Nephron (organoid): ENCODE results near the gene TNIK.

Source experiments
- H3K27ac Mint-ChIP-seq, 3 experiments: 2 replicates each; pipeline ENCODE4 v1.8.0; 2020; ENCODE audit warnings: mixed read lengths in 3 of 3, mild to moderate bottlenecking in 2 of 3, moderate library complexity in 1 of 3
- H3K27me3 Mint-ChIP-seq: 2 replicates; pipeline ENCODE4 v1.8.0; 2021; ENCODE audit warnings: low read depth, mild to moderate bottlenecking, moderate library complexity, mixed read lengths
- H3K36me3 Mint-ChIP-seq: 2 replicates; pipeline ENCODE4 v1.8.0; 2020; ENCODE audit warnings: low read depth, mixed read lengths
- H3K4me1 Mint-ChIP-seq: 2 replicates; pipeline ENCODE4 v1.8.0; 2020; ENCODE audit warnings: mixed read lengths
- H3K4me3 Mint-ChIP-seq, 3 experiments: 2 replicates each; pipeline ENCODE4 v1.8.0; 2020; ENCODE audit warnings: mild to moderate bottlenecking in 3 of 3, mixed read lengths in 3 of 3, moderate library complexity in 2 of 3
- H3K9me3 Mint-ChIP-seq: 2 replicates; pipeline ENCODE4 v1.8.0; 2020; ENCODE audit warnings: mixed read lengths
- TF ChIP-seq, protein P1 (sequence below), 3 experiments: fragments of 200-600 bp; sonication (generic); IDR thresholded peaks; one replicate each; pipeline ENCODE4 v1.5.0; 2021; ENCODE audit warnings: antibody characterized with exemption in 3 of 3; ENCODE audit not compliant: unreplicated experiment in 3 of 3

TNIK gene

GRCh38 chr3:171181907-171182690 is 278.1 kb downstream of the TNIK start:
- H3K36me3 Mint-ChIP-seq, result peaks cover 5% of the 10 kb centered on the region
- peaks cover 5% of the 10 kb centered on the region for H3K27me3 Mint-ChIP-seq
- H3K27ac Mint-ChIP-seq, result no peak overlapping the region
- H3K9me3 Mint-ChIP-seq, result no peaks in the 10 kb centered on the region
- no peak overlapping the region for H3K4me3 Mint-ChIP-seq
- H3K4me1 Mint-ChIP-seq, result peaks cover 43% of the 10 kb centered on the region
- TF ChIP-seq, protein P1, sequence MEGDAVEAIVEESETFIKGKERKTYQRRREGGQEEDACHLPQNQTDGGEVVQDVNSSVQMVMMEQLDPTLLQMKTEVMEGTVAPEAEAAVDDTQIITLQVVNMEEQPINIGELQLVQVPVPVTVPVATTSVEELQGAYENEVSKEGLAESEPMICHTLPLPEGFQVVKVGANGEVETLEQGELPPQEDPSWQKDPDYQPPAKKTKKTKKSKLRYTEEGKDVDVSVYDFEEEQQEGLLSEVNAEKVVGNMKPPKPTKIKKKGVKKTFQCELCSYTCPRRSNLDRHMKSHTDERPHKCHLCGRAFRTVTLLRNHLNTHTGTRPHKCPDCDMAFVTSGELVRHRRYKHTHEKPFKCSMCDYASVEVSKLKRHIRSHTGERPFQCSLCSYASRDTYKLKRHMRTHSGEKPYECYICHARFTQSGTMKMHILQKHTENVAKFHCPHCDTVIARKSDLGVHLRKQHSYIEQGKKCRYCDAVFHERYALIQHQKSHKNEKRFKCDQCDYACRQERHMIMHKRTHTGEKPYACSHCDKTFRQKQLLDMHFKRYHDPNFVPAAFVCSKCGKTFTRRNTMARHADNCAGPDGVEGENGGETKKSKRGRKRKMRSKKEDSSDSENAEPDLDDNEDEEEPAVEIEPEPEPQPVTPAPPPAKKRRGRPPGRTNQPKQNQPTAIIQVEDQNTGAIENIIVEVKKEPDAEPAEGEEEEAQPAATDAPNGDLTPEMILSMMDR (IDR thresholded peaks at IDR 0.05; ENCODE audit: unreplicated experiment in 3 of 3), result no peak

DNA sequence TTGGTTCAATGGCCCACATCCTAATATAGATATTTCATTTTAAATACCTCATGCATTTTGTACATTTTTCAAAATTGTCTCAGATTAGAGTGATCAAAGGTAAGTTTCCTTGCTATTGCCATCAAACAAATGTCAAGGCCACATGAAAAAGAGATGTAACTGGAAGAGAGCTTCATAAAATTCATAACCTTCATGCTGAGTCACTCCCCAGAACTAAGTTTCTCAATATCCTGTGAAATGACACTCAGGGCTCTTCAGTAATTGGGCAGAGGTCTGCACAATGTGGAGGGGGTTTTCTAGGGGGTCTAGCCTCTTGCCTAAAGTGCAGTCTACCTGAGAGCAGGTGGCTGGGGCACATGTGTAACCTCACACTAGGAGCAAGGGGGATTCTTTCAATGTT is 281.5 kb downstream of the TNIK start:
- H3K27me3 Mint-ChIP-seq, result peaks cover 5% of the 10 kb centered on the region
- peaks cover 14% of the 10 kb centered on the region for H3K4me1 Mint-ChIP-seq
- H3K27ac Mint-ChIP-seq, result no peak overlapping the region
- TF ChIP-seq, protein P1 (IDR thresholded peaks at IDR 0.05; ENCODE audit: unreplicated experiment in 3 of 3), result no peak
- H3K9me3 Mint-ChIP-seq, result no peaks in the 10 kb centered on the region
- H3K4me3 Mint-ChIP-seq, result no peak overlapping the region
- H3K36me3 Mint-ChIP-seq, result peaks cover 11% of the 10 kb centered on the region

DNA sequence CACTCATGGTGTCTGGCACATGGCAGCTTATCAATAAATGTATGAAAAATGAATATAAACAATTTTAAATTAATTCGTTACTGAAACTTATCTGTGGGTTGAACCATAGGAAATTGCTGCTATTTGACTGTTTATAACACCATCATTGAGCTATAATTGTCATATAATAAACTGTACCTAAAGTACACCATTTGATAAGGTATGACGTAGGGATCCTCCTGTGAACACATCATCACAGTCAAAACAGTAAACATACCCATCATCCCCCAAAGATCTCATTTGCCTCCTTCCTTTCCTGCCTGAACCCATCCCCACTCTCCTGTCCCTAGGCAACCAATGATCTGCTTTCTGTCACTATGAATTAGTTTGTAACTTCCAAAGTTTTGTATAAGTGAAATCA is 282.7 kb downstream of the TNIK start:
- Mint-ChIP-seq H3K36me3 (peaks cover 11% of the 10 kb centered on the region), H3K27ac (no peak overlapping the region), H3K4me1 (peaks cover 6% of the 10 kb centered on the region), H3K4me3 (no peak overlapping the region), H3K27me3 (no peaks in the 10 kb centered on the region), H3K9me3 (no peaks in the 10 kb centered on the region)
- TF ChIP-seq, protein P1 (IDR thresholded peaks at IDR 0.05; ENCODE audit: unreplicated experiment in 3 of 3), result no peak

DNA sequence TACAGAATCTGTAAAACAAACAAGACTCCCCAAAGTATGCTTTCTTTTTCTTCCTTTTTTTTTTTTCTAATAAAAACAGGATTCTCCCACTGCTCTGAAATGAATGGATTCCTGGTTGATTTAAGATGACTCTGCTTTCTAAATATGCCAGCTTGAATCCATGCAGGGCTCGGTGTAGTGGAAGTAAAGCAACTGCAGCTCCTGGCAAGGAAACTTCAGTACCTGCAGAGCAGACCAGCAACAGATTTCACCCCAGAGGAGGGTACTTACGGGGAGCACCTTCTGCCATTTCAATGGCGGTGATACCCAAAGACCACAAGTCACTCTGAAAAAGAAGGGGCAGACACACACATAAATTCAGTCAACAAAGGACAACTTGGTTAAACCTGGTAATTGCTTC is 283.1 kb downstream of the TNIK start:
- Mint-ChIP-seq H3K4me1 (peaks cover 1% of the 10 kb centered on the region), H3K27me3 (no peaks in the 10 kb centered on the region), H3K4me3 (no peak overlapping the region), H3K27ac (no peak overlapping the region), H3K9me3 (no peaks in the 10 kb centered on the region), H3K36me3 (peaks cover 11% of the 10 kb centered on the region)
- TF ChIP-seq, protein P1 (IDR thresholded peaks at IDR 0.05; ENCODE audit: unreplicated experiment in 3 of 3), result no peak

GRCh38 chr3:171176244-171176933 is 283.8 kb downstream of the TNIK start:
- Mint-ChIP-seq H3K27ac (no peak overlapping the region), H3K36me3 (peaks cover 10% of the 10 kb centered on the region), H3K27me3 (no peaks in the 10 kb centered on the region), H3K9me3 (no peaks in the 10 kb centered on the region), H3K4me1 (no peaks in the 10 kb centered on the region), H3K4me3 (no peak overlapping the region)
- TF ChIP-seq, protein P1 (IDR thresholded peaks at IDR 0.05; ENCODE audit: unreplicated experiment in 3 of 3), result no peak
